ENCODE data around the gene DNM3. TPM values are rescaled to one million over a fixed set of nuclear protein-coding genes. Genes with fewer than 3 reads are reported as not detected.
A peak's percentile ranks its signal among the peaks of the same experiment; 100 is the strongest.

The DNM3 gene
- total RNA-seq, 1 donor from 2014 or later = 1.1 TPM

DNA sequence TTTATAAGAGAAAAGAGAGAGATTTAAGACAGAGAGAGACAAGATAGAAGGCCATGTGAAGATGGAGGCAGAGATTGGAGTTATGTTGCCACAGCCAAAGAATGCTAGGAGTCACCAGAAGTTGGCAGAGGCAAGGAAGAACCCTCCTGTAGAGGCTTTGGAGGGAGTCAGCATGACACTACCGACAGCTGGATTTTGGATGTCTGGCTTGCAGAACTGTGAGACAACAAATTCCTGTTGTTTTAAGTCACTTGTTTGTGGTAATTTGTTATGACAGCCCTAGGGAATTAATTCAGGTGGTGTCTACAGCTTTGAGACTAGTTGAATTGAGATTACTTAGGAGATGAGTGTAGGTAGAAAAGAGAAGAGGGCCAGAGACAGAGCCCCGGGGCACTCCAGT lies 158.5 kb downstream of the DNM3 start:
- Histone ChIP-seq H3K27me3 (no peaks in the 10 kb centered on the region), H4K20me1 (ENCODE audit: low read depth) (no peaks in the 10 kb centered on the region)
- no peak overlapping the region for H3K27ac Mint-ChIP-seq

DNA sequence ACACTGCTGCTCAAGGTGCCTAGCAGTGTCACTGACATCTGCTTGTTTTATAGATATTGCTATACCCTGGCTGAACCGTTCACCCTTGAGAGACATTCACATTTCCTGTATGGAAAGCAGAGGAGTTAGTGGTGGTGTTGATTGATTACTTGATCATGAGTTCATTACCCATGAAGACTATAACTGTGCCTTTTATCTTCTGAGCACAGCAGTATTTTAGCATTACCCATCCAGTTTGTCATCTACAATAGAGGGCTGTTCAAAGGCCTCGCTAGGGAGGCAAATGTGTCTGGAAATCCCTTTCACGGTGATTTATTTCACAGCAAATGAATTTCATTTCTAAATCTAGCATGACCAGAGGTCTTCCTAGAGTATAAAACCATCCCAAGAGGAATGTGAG lies 160.0 kb downstream of the DNM3 start:
- Mint-ChIP-seq H3K27me3 (ENCODE audit: insufficient read depth, low read depth) (no peaks in the 10 kb centered on the region), H3K4me3 (no peak overlapping the region), H3K36me3 (no peaks in the 10 kb centered on the region), H3K9me3 (no peaks in the 10 kb centered on the region), H3K27ac (no peak overlapping the region), H3K4me1 (no peaks in the 10 kb centered on the region)
- H3K4me3 ChIP-seq = no peak overlapping the region
- no peak overlapping the region for H3K4me2 ChIP-seq
- H4K20me1 ChIP-seq (ENCODE audit: low read depth) = no peaks in the 10 kb centered on the region
- H3K4me1 ChIP-seq = no peaks in the 10 kb centered on the region
- H3K27ac ChIP-seq = no peak overlapping the region
- no peak for DNase-seq (ENCODE audit: low spot score)
- no peaks in the 10 kb centered on the region for H3K9me3 ChIP-seq (ENCODE audit: low read depth)
- H3K79me2 ChIP-seq (ENCODE audit: low read depth) = no peaks in the 10 kb centered on the region
- TF ChIP-seq EZH2phosphoT487 (IDR thresholded peaks at IDR 0.05) (no peak), EZH2 (IDR thresholded peaks at IDR 0.05) (no peak)
- TF ChIP-seq, protein P1, sequence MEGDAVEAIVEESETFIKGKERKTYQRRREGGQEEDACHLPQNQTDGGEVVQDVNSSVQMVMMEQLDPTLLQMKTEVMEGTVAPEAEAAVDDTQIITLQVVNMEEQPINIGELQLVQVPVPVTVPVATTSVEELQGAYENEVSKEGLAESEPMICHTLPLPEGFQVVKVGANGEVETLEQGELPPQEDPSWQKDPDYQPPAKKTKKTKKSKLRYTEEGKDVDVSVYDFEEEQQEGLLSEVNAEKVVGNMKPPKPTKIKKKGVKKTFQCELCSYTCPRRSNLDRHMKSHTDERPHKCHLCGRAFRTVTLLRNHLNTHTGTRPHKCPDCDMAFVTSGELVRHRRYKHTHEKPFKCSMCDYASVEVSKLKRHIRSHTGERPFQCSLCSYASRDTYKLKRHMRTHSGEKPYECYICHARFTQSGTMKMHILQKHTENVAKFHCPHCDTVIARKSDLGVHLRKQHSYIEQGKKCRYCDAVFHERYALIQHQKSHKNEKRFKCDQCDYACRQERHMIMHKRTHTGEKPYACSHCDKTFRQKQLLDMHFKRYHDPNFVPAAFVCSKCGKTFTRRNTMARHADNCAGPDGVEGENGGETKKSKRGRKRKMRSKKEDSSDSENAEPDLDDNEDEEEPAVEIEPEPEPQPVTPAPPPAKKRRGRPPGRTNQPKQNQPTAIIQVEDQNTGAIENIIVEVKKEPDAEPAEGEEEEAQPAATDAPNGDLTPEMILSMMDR (IDR thresholded peaks at IDR 0.05) = no peak
- no peaks in the 10 kb centered on the region for H3K36me3 ChIP-seq
- no peaks in the 10 kb centered on the region for H3F3A ChIP-seq (ENCODE audit: low read depth)
- no peaks in the 10 kb centered on the region for H3K27me3 ChIP-seq
- H2AFZ ChIP-seq (replicated peaks) = no peak overlapping the region
- H3K9ac ChIP-seq = no peak overlapping the region

More for the DNA sequence above, 158.5 kb downstream of the DNM3 start:
- H3K27ac ChIP-seq = no peak overlapping the region
- TF ChIP-seq EZH2phosphoT487 (IDR thresholded peaks at IDR 0.05) = no peak
- no peak overlapping the region for H2AFZ ChIP-seq (replicated peaks)
- H3K4me3 ChIP-seq = no peak overlapping the region
- no peaks in the 10 kb centered on the region for H3K9me3 Mint-ChIP-seq
- H3K4me3 Mint-ChIP-seq = no peak overlapping the region
- no peaks in the 10 kb centered on the region for H3K36me3 Mint-ChIP-seq
- no peak overlapping the region for H3K4me2 ChIP-seq
- no peak overlapping the region for H3K9ac ChIP-seq
- no peaks in the 10 kb centered on the region for H3F3A ChIP-seq (ENCODE audit: low read depth)
- H3K79me2 ChIP-seq (ENCODE audit: low read depth) = no peaks in the 10 kb centered on the region
- no peak for DNase-seq (ENCODE audit: low spot score)
- no peaks in the 10 kb centered on the region for H3K36me3 ChIP-seq
- H3K4me1 ChIP-seq = no peaks in the 10 kb centered on the region
- no peaks in the 10 kb centered on the region for H3K4me1 Mint-ChIP-seq
- no peaks in the 10 kb centered on the region for H3K27me3 Mint-ChIP-seq (ENCODE audit: insufficient read depth, low read depth)
- no peaks in the 10 kb centered on the region for H3K9me3 ChIP-seq (ENCODE audit: low read depth)

DNA sequence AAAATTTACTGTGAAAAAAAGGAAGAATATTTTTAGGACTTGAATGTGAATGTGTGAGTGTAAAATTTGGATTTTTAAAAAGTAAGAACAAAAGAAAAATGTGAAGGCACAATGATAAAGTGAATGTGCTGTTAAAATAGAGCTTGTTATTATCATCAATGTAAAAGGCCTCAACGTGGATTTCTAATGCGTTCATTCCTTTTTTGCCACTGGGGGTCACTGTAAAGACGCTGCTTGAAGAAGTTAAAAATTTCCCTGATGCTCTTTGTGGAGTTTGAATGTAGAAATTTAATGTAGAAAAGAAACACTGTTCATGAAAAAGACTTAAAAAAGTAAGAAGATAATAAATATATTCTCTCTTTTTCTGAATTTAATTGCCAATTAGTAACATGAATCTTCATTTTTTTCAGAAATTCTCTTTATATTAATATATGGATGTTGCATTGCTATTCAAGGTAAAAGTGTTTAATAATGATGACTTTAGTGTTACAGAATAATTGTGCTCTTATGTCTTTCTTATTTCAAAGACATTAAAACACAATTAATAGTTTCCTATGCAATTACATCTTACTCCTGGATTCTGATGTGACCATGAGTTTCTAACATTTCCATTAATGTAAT lies 161.5 kb downstream of the DNM3 start:
- no peak for TF ChIP-seq EZH2 (IDR thresholded peaks at IDR 0.05)
- TF ChIP-seq, protein P1 (IDR thresholded peaks at IDR 0.05) = peak; percentile 78
- TF ChIP-seq EZH2phosphoT487 (IDR thresholded peaks at IDR 0.05) = no peak
- Histone ChIP-seq H3K9ac (no peak overlapping the region), H3K27ac (no peak overlapping the region), H3K4me1 (no peaks in the 10 kb centered on the region), H3K36me3 (no peaks in the 10 kb centered on the region), H3K9me3 (ENCODE audit: low read depth) (no peaks in the 10 kb centered on the region), H3K79me2 (ENCODE audit: low read depth) (no peaks in the 10 kb centered on the region), H2AFZ (replicated peaks) (no peak overlapping the region), H3F3A (ENCODE audit: low read depth) (no peaks in the 10 kb centered on the region), H3K27me3 (no peaks in the 10 kb centered on the region), H4K20me1 (ENCODE audit: low read depth) (no peaks in the 10 kb centered on the region), H3K4me3 (no peak overlapping the region), H3K4me2 (no peak overlapping the region)
- no peaks in the 10 kb centered on the region for H3K36me3 Mint-ChIP-seq
- no peak overlapping the region for H3K27ac Mint-ChIP-seq
- H3K27me3 Mint-ChIP-seq (ENCODE audit: insufficient read depth, low read depth) = no peaks in the 10 kb centered on the region
- H3K4me1 Mint-ChIP-seq = no peaks in the 10 kb centered on the region
- H3K4me3 Mint-ChIP-seq = no peak overlapping the region
- no peaks in the 10 kb centered on the region for H3K9me3 Mint-ChIP-seq
- peak; percentile 59 for DNase-seq (ENCODE audit: low spot score)

DNA sequence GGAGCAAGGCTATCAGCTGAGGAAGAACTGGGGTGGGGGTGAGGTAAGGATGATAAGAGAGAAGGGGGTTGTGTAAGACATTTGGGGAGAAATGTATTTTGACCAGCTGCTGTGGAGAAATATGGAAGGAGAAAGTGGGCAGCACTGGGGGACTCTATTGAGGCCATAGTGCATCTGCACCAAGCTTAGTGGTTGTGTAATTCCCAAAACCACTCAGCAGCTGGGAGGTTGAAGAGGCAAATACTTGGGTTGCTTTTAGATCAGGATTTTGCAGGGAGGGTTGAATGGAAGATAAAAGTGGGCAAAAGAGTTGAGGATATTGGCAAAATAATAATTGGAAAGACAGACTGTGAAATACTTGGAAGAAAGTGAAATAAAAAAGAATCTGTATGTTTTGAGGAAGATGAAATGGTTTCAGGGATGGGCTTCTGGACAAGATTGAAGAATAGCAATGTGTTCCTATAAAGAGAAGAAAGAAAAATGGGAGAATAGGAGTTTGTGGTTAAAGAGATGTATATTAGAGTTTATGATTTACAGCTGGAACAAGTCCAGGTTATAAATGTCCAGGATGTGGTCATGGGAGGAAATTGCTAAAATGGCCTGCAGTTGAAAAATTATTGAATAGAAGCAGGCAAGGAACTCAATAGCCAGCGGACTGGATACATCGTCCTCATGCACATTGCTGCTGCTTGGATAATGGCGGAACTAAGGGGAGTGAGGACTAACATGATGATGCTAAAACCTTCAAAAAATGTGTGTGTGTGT lies 162.7 kb downstream of the DNM3 start:
- TF ChIP-seq, protein P1 (IDR thresholded peaks at IDR 0.05) = no peak
- TF ChIP-seq EZH2 (IDR thresholded peaks at IDR 0.05) (no peak), EZH2phosphoT487 (IDR thresholded peaks at IDR 0.05) (no peak)
- Histone ChIP-seq H3K4me2 (no peak overlapping the region), H3K9me3 (ENCODE audit: low read depth) (no peaks in the 10 kb centered on the region), H3K27me3 (no peaks in the 10 kb centered on the region), H3K9ac (no peak overlapping the region), H3K79me2 (ENCODE audit: low read depth) (no peaks in the 10 kb centered on the region), H3K27ac (no peak overlapping the region), H4K20me1 (ENCODE audit: low read depth) (no peaks in the 10 kb centered on the region), H3K4me3 (no peak overlapping the region), H2AFZ (replicated peaks) (no peak overlapping the region), H3F3A (ENCODE audit: low read depth) (no peaks in the 10 kb centered on the region), H3K36me3 (no peaks in the 10 kb centered on the region), H3K4me1 (no peaks in the 10 kb centered on the region)
- DNase-seq (ENCODE audit: low spot score) = no peak
- Mint-ChIP-seq H3K9me3 (no peaks in the 10 kb centered on the region), H3K4me1 (no peaks in the 10 kb centered on the region), H3K27ac (no peak overlapping the region), H3K27me3 (ENCODE audit: insufficient read depth, low read depth) (no peaks in the 10 kb centered on the region), H3K4me3 (no peak overlapping the region), H3K36me3 (no peaks in the 10 kb centered on the region)

Measured in neural progenitor cell (in vitro differentiated cells).